ENCODE measurements around the gene POLR2L.

POLR2L gene

DNA sequence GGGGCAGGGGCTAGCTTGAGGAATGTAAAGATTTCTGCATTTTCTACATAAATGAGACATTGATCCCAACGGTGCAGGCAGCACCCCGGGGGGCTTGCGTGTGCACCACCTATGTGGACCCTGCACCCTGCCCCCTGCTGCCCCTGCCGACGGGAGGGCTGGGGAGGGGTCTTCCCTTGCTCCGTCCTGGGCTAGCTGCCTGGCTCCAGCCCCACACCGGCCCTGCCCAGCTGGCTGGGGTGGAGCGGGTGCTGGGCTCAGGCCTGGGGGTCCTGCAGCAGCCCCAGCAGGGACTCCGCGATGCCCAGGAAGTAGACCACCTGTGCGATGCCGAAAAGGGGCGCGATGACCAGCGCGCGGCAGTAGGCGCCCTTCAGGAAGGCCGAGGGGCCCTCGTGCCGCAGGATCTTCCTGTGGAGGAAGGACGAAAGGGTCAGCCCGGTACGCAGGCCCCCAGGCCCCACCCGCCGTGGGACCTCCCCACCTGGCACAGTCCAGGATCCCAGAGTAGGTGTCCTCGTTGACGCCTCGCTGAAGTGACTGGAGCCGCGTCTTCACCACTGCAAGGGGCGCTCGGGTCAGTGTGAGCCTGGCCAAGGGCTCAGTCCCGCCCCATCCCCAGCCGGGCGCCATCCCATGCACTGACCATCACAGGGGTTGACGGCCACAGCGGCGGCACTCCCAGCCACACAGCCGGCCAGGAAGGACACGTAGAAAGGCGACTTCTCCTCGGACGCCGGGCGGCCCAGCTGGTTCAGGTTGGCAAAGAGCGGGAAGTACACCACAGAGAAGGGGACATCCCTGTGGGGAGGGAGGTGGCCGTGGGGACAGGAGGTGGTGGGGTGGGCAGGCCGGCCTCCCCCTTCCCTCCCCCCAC lies 50.4 kb downstream of the POLR2L start:
- Histone ChIP-seq H3K14ac (ENCODE audit: low read length) (no peak overlapping the region), H3K23ac (ENCODE audit: low read depth, low read length, poor library complexity) (no peak overlapping the region), H3K36me3 (replicated peaks in 1 of 2; ENCODE audit: control insufficient read depth in 2 of 2, insufficient read depth in 2 of 2, low read length in 2 of 2) (peaks cover 19 to 40% of the 10 kb centered on the region in 2 donors), H4K8ac (ENCODE audit: low read depth, low read length) (no peak overlapping the region), H2BK120ac (ENCODE audit: low read depth, low read length) (no peak overlapping the region), H2AK5ac (ENCODE audit: low read depth, low read length) (no peak overlapping the region), H4K91ac (ENCODE audit: low read depth, low read length, poor library complexity) (no peak overlapping the region), H3K4me3 (ENCODE audit: low read length in 2 of 2) (no peak overlapping the region), H3K9me3 (replicated peaks in 1 of 2; ENCODE audit: control insufficient read depth in 2 of 2, insufficient read depth in 1 of 2, low read depth in 1 of 2, low read length in 2 of 2) (no peaks in the 10 kb centered on the region), H3K27me3 (ENCODE audit: control insufficient read depth in 3 of 3, insufficient read depth in 3 of 3, low read depth in 1 of 3, low read length in 3 of 3) (no peaks in the 10 kb centered on the region), H3K27ac (replicated peaks; ENCODE audit: low read length) (no peak overlapping the region), H3K4ac (ENCODE audit: low read length) (no peak overlapping the region), H3K4me2 (ENCODE audit: insufficient read depth, low read length, poor library complexity, severe bottlenecking) (no peak overlapping the region), H3K79me1 (ENCODE audit: low read depth, low read length) (peaks cover 21% of the 10 kb centered on the region), H2BK5ac (ENCODE audit: low read length) (no peak overlapping the region), H2BK15ac (ENCODE audit: low read length) (no peak overlapping the region), H3K9ac (ENCODE audit: low read depth, low read length, poor library complexity) (no peak overlapping the region), H2BK12ac (ENCODE audit: low read length) (no peak overlapping the region), H3K18ac (ENCODE audit: low read length) (no peak overlapping the region), H2AFZ (ENCODE audit: low read length) (no peak overlapping the region), H3K4me1 (ENCODE audit: control insufficient read depth in 2 of 2, insufficient read depth in 1 of 2, low read depth in 1 of 2, low read length in 2 of 2) (peaks cover 16 to 25% of the 10 kb centered on the region in 2 donors)
- DNase-seq (ENCODE audit: low spot score): no peak
- no CpG with 5 or more reads among the region's 49 CpGs for WGBS, 2 donors (ENCODE audit: extremely low coverage in 2 of 2, insufficient read length in 2 of 2, insufficient replicate concordance in 1 of 2)

DNA sequence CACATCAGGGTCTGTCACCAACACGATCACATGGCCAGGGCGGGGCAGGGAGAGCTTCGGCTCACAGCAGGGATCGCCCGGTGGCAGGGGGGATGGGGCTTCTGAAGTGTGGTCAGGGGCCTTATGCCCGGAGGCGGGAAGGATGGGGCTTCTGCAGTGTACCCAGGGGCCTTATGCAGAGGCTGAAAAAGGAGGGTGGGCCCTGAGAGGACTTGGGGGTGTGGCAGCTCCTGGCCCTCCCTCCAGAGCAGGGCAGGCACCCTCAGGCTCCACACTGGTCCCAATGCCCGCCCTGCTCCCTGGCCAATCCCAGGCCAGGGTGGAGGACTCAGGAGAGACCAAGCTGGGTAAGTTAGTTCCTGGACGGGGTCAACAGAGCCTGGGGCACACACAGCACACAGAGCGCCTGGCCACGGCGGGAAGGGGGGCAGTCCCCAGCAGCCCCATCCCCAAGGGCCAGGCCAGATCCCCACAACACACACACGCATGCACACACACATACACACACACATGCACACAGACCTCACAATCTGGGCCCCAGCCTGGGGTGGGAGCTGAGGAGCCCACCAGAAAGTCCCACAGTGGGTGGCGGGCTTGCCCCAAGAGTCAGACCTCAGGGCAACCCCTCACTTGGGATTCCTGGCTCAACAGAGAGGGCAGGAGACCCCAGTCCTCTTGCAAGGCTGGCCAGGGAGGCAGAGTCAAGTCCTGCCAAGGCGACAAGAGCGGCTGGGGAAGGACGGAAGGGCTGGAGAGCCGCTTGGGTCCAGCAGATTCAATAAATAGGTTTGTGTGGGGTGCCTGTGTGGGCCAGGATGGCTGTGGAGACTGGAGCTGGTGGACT lies 51.4 kb downstream of the POLR2L start:
- no peak overlapping the region for H3K23ac ChIP-seq (ENCODE audit: low read depth, low read length, poor library complexity)
- peaks cover 19 to 40% of the 10 kb centered on the region in 2 donors for H3K36me3 ChIP-seq (replicated peaks in 1 of 2; ENCODE audit: control insufficient read depth in 2 of 2, insufficient read depth in 2 of 2, low read length in 2 of 2)
- no CpG with 5 or more reads among the region's 18 CpGs for WGBS, 2 donors (ENCODE audit: extremely low coverage in 2 of 2, insufficient read length in 2 of 2, insufficient replicate concordance in 1 of 2)
- peak overlapping the region; percentile 67 for H2BK15ac ChIP-seq (ENCODE audit: low read length)
- no peak overlapping the region for H2AFZ ChIP-seq (ENCODE audit: low read length)
- H3K4me1 ChIP-seq (ENCODE audit: control insufficient read depth in 2 of 2, insufficient read depth in 1 of 2, low read depth in 1 of 2, low read length in 2 of 2): peaks cover 9 to 15% of the 10 kb centered on the region in 2 donors
- H2AK5ac ChIP-seq (ENCODE audit: low read depth, low read length): peak overlapping the region; percentile 63
- H2BK12ac ChIP-seq (ENCODE audit: low read length): peak overlapping the region; percentile 58
- peak overlapping the region; percentile 17 for H4K8ac ChIP-seq (ENCODE audit: low read depth, low read length)
- no peak overlapping the region for H3K4ac ChIP-seq (ENCODE audit: low read length)
- peak overlapping the region; percentile 53 for H2BK5ac ChIP-seq (ENCODE audit: low read length)
- no peak overlapping the region for H4K91ac ChIP-seq (ENCODE audit: low read depth, low read length, poor library complexity)
- H3K9me3 ChIP-seq (replicated peaks in 1 of 2; ENCODE audit: control insufficient read depth in 2 of 2, insufficient read depth in 1 of 2, low read depth in 1 of 2, low read length in 2 of 2): no peaks in the 10 kb centered on the region
- peak overlapping the region; percentile 60 for H3K9ac ChIP-seq (ENCODE audit: low read depth, low read length, poor library complexity)
- no peaks in the 10 kb centered on the region for H3K27me3 ChIP-seq (ENCODE audit: control insufficient read depth in 3 of 3, insufficient read depth in 3 of 3, low read depth in 1 of 3, low read length in 3 of 3)
- peaks cover 16% of the 10 kb centered on the region for H3K79me1 ChIP-seq (ENCODE audit: low read depth, low read length)
- peak overlapping the region; percentile 66 for H3K18ac ChIP-seq (ENCODE audit: low read length)
- DNase-seq (ENCODE audit: low spot score): no peak
- H3K14ac ChIP-seq (ENCODE audit: low read length): no peak overlapping the region
- peak overlapping the region; percentile 40 for H3K4me2 ChIP-seq (ENCODE audit: insufficient read depth, low read length, poor library complexity, severe bottlenecking)
- no peak overlapping the region for H2BK120ac ChIP-seq (ENCODE audit: low read depth, low read length)
- no peak overlapping the region for H3K4me3 ChIP-seq (ENCODE audit: low read length in 2 of 2)
- peak overlapping the region; percentile 58 for H3K27ac ChIP-seq (replicated peaks; ENCODE audit: low read length)

DNA sequence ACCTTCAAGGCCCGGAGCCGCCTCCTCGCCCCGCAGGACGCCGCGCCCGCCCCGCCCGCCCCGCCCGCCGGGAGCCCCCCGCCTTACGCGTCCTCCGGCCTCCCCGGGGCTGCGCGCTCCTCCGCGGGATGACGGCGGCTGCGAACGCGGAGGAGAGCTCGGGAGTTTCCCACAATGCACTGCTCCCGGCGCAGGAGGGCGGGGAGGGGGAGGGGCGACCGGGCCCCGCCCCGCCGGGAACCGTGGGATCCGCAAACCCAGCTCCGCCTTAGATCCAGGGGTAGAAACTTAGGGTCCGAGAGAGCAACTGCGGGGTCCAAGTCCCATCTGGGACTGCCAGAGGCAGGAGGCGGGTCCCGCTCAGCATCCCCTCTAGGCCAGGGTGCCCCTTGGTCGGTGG lies 52.4 kb downstream of the POLR2L start, which contains the start of gene CEND1:
Gene CEND1 (minus strand): TSS at position 148 of the 400 bp plus-strand sequence. CDS start 1,514 bp downstream, outside the sequence.
- peaks cover 19 to 40% of the 10 kb centered on the region in 2 donors for H3K36me3 ChIP-seq (replicated peaks in 1 of 2; ENCODE audit: control insufficient read depth in 2 of 2, insufficient read depth in 2 of 2, low read length in 2 of 2)
- WGBS, 2 donors (ENCODE audit: extremely low coverage in 2 of 2, insufficient read length in 2 of 2, insufficient replicate concordance in 1 of 2): no CpG with 5 or more reads among the region's 44 CpGs

More for the DNA sequence above, 52.4 kb downstream of the POLR2L start, which contains the start of gene CEND1:
- Histone ChIP-seq H2BK120ac (ENCODE audit: low read depth, low read length) (no peak within 1 kb of the TSS), H3K14ac (ENCODE audit: low read length) (peak within 1 kb of the TSS; percentile 75), H2BK15ac (ENCODE audit: low read length) (peak within 1 kb of the TSS; percentile 67), H4K91ac (ENCODE audit: low read depth, low read length, poor library complexity) (no peak within 1 kb of the TSS), H3K79me1 (ENCODE audit: low read depth, low read length) (peaks cover 12% of the 10 kb centered on the region), H2AFZ (ENCODE audit: low read length) (no peak within 1 kb of the TSS), H4K8ac (ENCODE audit: low read depth, low read length) (peak within 1 kb of the TSS; percentile 17), H3K4me1 (ENCODE audit: control insufficient read depth in 2 of 2, insufficient read depth in 1 of 2, low read depth in 1 of 2, low read length in 2 of 2) (peaks cover 8 to 11% of the 10 kb centered on the region in 2 donors), H3K4ac (ENCODE audit: low read length) (no peak within 1 kb of the TSS), H3K27ac (replicated peaks; ENCODE audit: low read length) (peak within 1 kb of the TSS; percentile 58), H3K4me3 (ENCODE audit: low read length in 2 of 2) (peak within 1 kb of the TSS in 1 of 2 donors; percentile 72), H2BK12ac (ENCODE audit: low read length) (no peak within 1 kb of the TSS), H2BK5ac (ENCODE audit: low read length) (peak within 1 kb of the TSS; percentile 53), H3K9ac (ENCODE audit: low read depth, low read length, poor library complexity) (peak within 1 kb of the TSS; percentile 60), H3K18ac (ENCODE audit: low read length) (peak within 1 kb of the TSS; percentile 87), H3K27me3 (ENCODE audit: control insufficient read depth in 3 of 3, insufficient read depth in 3 of 3, low read depth in 1 of 3, low read length in 3 of 3) (no peaks in the 10 kb centered on the region), H3K9me3 (replicated peaks in 1 of 2; ENCODE audit: control insufficient read depth in 2 of 2, insufficient read depth in 1 of 2, low read depth in 1 of 2, low read length in 2 of 2) (no peaks in the 10 kb centered on the region), H3K23ac (ENCODE audit: low read depth, low read length, poor library complexity) (peak within 1 kb of the TSS; percentile 25), H2AK5ac (ENCODE audit: low read depth, low read length) (peak within 1 kb of the TSS; percentile 63), H3K4me2 (ENCODE audit: insufficient read depth, low read length, poor library complexity, severe bottlenecking) (peak within 1 kb of the TSS; percentile 56)
- DNase-seq (ENCODE audit: low spot score): peak; percentile 51
